ENCODE data around the gene LY86. TPM values are rescaled to one million over a fixed set of nuclear protein-coding genes. Genes with fewer than 3 reads are reported as not detected.

Gene LY86
- total and polyA plus RNA-seq, 2 donors (not counting 1 experiment from before 2014, with no cell fraction given) = 68.7 to 90.2 TPM

- intact Hi-C loops (cut with micrococcal nuclease) = loop anchor here (1.0 to 5.0 kb wide), 11 partner anchors 41 to 1403 kb away; partner anchors contain the start of gene LY86
- Mint-ChIP-seq H3K4me3 (peak overlapping the region; percentile 90), H3K27ac (peak overlapping the region; percentile 26), H3K27me3 (peaks cover 37% of the 10 kb centered on the region), H3K4me1 (peaks cover 13% of the 10 kb centered on the region), H3K9me3 (ENCODE audit: insufficient read depth) (peaks cover 4% of the 10 kb centered on the region)
- peak overlapping the region; percentile 56 for H3K9ac ChIP-seq (ENCODE audit: low read length)
- DNase-seq (no peak), ATAC-seq (ENCODE audit: low read depth) (peak; percentile 59)
- no peak overlapping the region for H3K27ac ChIP-seq (ENCODE audit: low read length in 2 of 2)
- H3K4me2 ChIP-seq (replicated peaks; ENCODE audit: low read depth, low read length, poor library complexity, severe bottlenecking) = peak overlapping the region; percentile 81
- under 1% methylated on average over 63 of the region's 64 CpGs for WGBS (ENCODE audit: insufficient coverage)
- H3K36me3 ChIP-seq (replicated peaks in 1 of 2; ENCODE audit: control extremely low read depth in 1 of 2, control insufficient read depth in 1 of 2, extremely low read depth in 1 of 2, insufficient read depth in 2 of 2, low read length in 1 of 2) = no peaks in the 10 kb centered on the region
- H3K79me2 ChIP-seq (ENCODE audit: control insufficient read depth, insufficient read depth, low read length) = no peaks in the 10 kb centered on the region
- POLR2A ChIA-PET = interaction anchor here (0.8 to 1.1 kb wide), 3 partner anchors 11 to 1403 kb away, joined by 3 to 6 read pairs (median 3); no protein-coding TSS in a partner anchor
- peak overlapping the region; percentile 36 to 66 (median 50) for H3K4me3 ChIP-seq (ENCODE audit: control extremely low read depth in 1 of 5, extremely low read depth in 1 of 5, insufficient read depth in 1 of 5, low read depth in 2 of 5, low read length in 4 of 5)
- CTCF ChIA-PET = interaction anchor here (0.6 to 4.3 kb wide), 54 partner anchors 8 to 1403 kb away, joined by 3 to 153 read pairs (median 6); partner anchors contain the start of gene F13A1
- H3K27me3 ChIP-seq (replicated peaks in 1 of 4; ENCODE audit: control extremely low read depth in 1 of 4, control insufficient read depth in 3 of 4, insufficient read depth in 4 of 4, low read length in 3 of 4) = peaks cover 0 to 34% (median 9%) of the 10 kb centered on the region in 4 experiments
- peak overlapping the region; percentile 64 for H2AFZ ChIP-seq (ENCODE audit: insufficient read depth, low read depth, low read length, poor library complexity, severe bottlenecking)
- no peaks in the 10 kb centered on the region for H4K20me1 ChIP-seq (ENCODE audit: control insufficient read depth, insufficient read depth, low read length, poor library complexity, severe bottlenecking)
- TF ChIP-seq EZH2 (IDR thresholded peaks at IDR 0.05; ENCODE audit: borderline replicate concordance, insufficient read depth, low read depth, low read length, poor library complexity, severe bottlenecking) = peak; percentile 51
- TF ChIP-seq CTCF (IDR thresholded peaks at IDR 0.05) = no peak
- peaks cover 14 to 15% of the 10 kb centered on the region in 2 donors for H3K4me1 ChIP-seq (ENCODE audit: control insufficient read depth in 2 of 2, insufficient read depth in 2 of 2, low read length in 2 of 2)
- peaks cover 0 to 10% (median 2%) of the 10 kb centered on the region in 3 donors for H3K9me3 ChIP-seq (ENCODE audit: control extremely low read depth in 1 of 3, control insufficient read depth in 2 of 3, insufficient read depth in 1 of 3, low read length in 2 of 3)
Observed at GRCh38 chr6:6546318-6547109, 42.0 kb upstream of the LY86 start.

Data from B cell (primary cell).